Measurements from ENCODE around the gene CFHR4. TPM values are rescaled to one million over a fixed set of nuclear protein-coding genes. Genes with fewer than 3 reads are reported as not detected.

Gene CFHR4
- total and polyA plus RNA-seq, 2 donors (not counting 1 experiment from before 2014, with no cell fraction given): not detected

GRCh38 chr1:196861429-196861828, 26.4 kb upstream of the CFHR4 start:
- ATAC-seq (ENCODE audit: low read depth) (no peak), DNase-seq (no peak)
- no peaks in the 10 kb centered on the region for H3K9me3 ChIP-seq (ENCODE audit: control extremely low read depth in 1 of 3, control insufficient read depth in 2 of 3, insufficient read depth in 1 of 3, low read length in 2 of 3)
- H3K27me3 ChIP-seq (replicated peaks in 1 of 4; ENCODE audit: control extremely low read depth in 1 of 4, control insufficient read depth in 3 of 4, insufficient read depth in 4 of 4, low read length in 3 of 4): no peaks in the 10 kb centered on the region
- intact Hi-C loops (cut with micrococcal nuclease): no loop called here
- no CpG with 5 or more reads among the region's 2 CpGs for WGBS (ENCODE audit: insufficient coverage)
- H3K4me3 Mint-ChIP-seq: no peak overlapping the region
- no peak overlapping the region for H3K4me3 ChIP-seq (ENCODE audit: control extremely low read depth in 1 of 5, extremely low read depth in 1 of 5, insufficient read depth in 1 of 5, low read depth in 2 of 5, low read length in 4 of 5)
- H4K20me1 ChIP-seq (ENCODE audit: control insufficient read depth, insufficient read depth, low read length, poor library complexity, severe bottlenecking): no peaks in the 10 kb centered on the region
- no peaks in the 10 kb centered on the region for H3K27me3 Mint-ChIP-seq
- H3K9ac ChIP-seq (ENCODE audit: low read length): no peak overlapping the region
- H3K4me1 Mint-ChIP-seq: no peaks in the 10 kb centered on the region
- H3K27ac Mint-ChIP-seq: no peak overlapping the region
- ChIA-PET POLR2A (no interaction called here), CTCF (no interaction called here)
- H3K36me3 ChIP-seq (replicated peaks in 1 of 2; ENCODE audit: control extremely low read depth in 1 of 2, control insufficient read depth in 1 of 2, extremely low read depth in 1 of 2, insufficient read depth in 2 of 2, low read length in 1 of 2): no peaks in the 10 kb centered on the region
- no peaks in the 10 kb centered on the region for H3K4me1 ChIP-seq (ENCODE audit: control insufficient read depth in 2 of 2, insufficient read depth in 2 of 2, low read length in 2 of 2)
- H3K9me3 Mint-ChIP-seq (ENCODE audit: insufficient read depth): peaks cover 9% of the 10 kb centered on the region
- no peak overlapping the region for H3K27ac ChIP-seq (ENCODE audit: low read length in 2 of 2)
- H3K4me2 ChIP-seq (replicated peaks; ENCODE audit: low read depth, low read length, poor library complexity, severe bottlenecking): no peak overlapping the region
- no peak for TF ChIP-seq CTCF (IDR thresholded peaks at IDR 0.05)
- TF ChIP-seq EZH2 (IDR thresholded peaks at IDR 0.05; ENCODE audit: borderline replicate concordance, insufficient read depth, low read depth, low read length, poor library complexity, severe bottlenecking): no peak
- H2AFZ ChIP-seq (ENCODE audit: insufficient read depth, low read depth, low read length, poor library complexity, severe bottlenecking): no peak overlapping the region
- no peaks in the 10 kb centered on the region for H3K79me2 ChIP-seq (ENCODE audit: control insufficient read depth, insufficient read depth, low read length)

DNA sequence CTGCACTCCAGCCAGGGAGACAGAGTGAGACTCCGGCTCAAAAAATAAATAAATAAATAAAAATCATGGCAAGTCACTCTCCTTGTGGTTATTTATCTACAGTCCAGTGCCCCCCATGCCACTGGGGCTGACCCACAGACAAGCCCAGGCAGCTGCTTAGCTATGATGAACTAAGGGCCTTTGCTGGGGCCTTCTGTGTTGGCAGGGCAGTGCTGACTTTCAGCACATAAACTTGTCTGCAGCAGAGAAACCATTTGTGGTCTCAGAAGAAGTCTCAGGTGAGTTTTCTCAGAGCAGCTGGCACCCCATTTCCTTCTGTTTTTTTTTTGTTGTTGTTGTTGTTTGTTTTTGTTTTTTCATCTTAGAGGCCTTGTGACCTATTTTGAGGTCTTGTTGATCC, 20.9 kb upstream of the CFHR4 start:
- Histone ChIP-seq H3K36me3 (replicated peaks in 1 of 2; ENCODE audit: control extremely low read depth in 1 of 2, control insufficient read depth in 1 of 2, extremely low read depth in 1 of 2, insufficient read depth in 2 of 2, low read length in 1 of 2) (no peaks in the 10 kb centered on the region), H3K4me2 (replicated peaks; ENCODE audit: low read depth, low read length, poor library complexity, severe bottlenecking) (no peak overlapping the region), H2AFZ (ENCODE audit: insufficient read depth, low read depth, low read length, poor library complexity, severe bottlenecking) (no peak overlapping the region), H3K27me3 (replicated peaks in 1 of 4; ENCODE audit: control extremely low read depth in 1 of 4, control insufficient read depth in 3 of 4, insufficient read depth in 4 of 4, low read length in 3 of 4) (no peaks in the 10 kb centered on the region), H3K4me3 (ENCODE audit: control extremely low read depth in 1 of 5, extremely low read depth in 1 of 5, insufficient read depth in 1 of 5, low read depth in 2 of 5, low read length in 4 of 5) (no peak overlapping the region), H3K9ac (ENCODE audit: low read length) (no peak overlapping the region), H3K79me2 (ENCODE audit: control insufficient read depth, insufficient read depth, low read length) (no peaks in the 10 kb centered on the region), H3K27ac (ENCODE audit: low read length in 2 of 2) (no peak overlapping the region), H3K4me1 (ENCODE audit: control insufficient read depth in 2 of 2, insufficient read depth in 2 of 2, low read length in 2 of 2) (no peaks in the 10 kb centered on the region), H3K9me3 (ENCODE audit: control extremely low read depth in 1 of 3, control insufficient read depth in 2 of 3, insufficient read depth in 1 of 3, low read length in 2 of 3) (no peaks in the 10 kb centered on the region), H4K20me1 (ENCODE audit: control insufficient read depth, insufficient read depth, low read length, poor library complexity, severe bottlenecking) (no peaks in the 10 kb centered on the region)
- Mint-ChIP-seq H3K4me3 (no peak overlapping the region), H3K27ac (no peak overlapping the region), H3K4me1 (no peaks in the 10 kb centered on the region), H3K27me3 (no peaks in the 10 kb centered on the region), H3K9me3 (ENCODE audit: insufficient read depth) (peaks cover 9% of the 10 kb centered on the region)
- no peak for TF ChIP-seq CTCF (IDR thresholded peaks at IDR 0.05)
- TF ChIP-seq EZH2 (IDR thresholded peaks at IDR 0.05; ENCODE audit: borderline replicate concordance, insufficient read depth, low read depth, low read length, poor library complexity, severe bottlenecking): no peak
- WGBS (ENCODE audit: insufficient coverage): no CpG with 5 or more reads among the region's 1 CpG
- no peak for DNase-seq
- intact Hi-C loops (cut with micrococcal nuclease): no loop called here
- ChIA-PET CTCF (no interaction called here), POLR2A (no interaction called here)
- ATAC-seq (ENCODE audit: low read depth): no peak
